22Rv1 (cell line): Measurements from ENCODE around the gene GPR84.

Source experiments
- H3K27ac ChIP-seq: fragments of 450-650 bp; 2 replicates; pipeline ENCODE4 v1.5.1; 2017
- ZFX ChIP-seq: fragments of 450-650 bp; IDR thresholded peaks from 2 replicates; pipeline ENCODE4 v1.6.1; 2017; ENCODE audit warnings: antibody characterized with exemption, borderline replicate concordance
- TF ChIP-seq, protein P1 (sequence below): fragments of 450-650 bp; IDR thresholded peaks from 2 replicates; pipeline ENCODE4 v1.5.1; 2017; ENCODE audit warnings: mild to moderate bottlenecking

GPR84 gene

DNA sequence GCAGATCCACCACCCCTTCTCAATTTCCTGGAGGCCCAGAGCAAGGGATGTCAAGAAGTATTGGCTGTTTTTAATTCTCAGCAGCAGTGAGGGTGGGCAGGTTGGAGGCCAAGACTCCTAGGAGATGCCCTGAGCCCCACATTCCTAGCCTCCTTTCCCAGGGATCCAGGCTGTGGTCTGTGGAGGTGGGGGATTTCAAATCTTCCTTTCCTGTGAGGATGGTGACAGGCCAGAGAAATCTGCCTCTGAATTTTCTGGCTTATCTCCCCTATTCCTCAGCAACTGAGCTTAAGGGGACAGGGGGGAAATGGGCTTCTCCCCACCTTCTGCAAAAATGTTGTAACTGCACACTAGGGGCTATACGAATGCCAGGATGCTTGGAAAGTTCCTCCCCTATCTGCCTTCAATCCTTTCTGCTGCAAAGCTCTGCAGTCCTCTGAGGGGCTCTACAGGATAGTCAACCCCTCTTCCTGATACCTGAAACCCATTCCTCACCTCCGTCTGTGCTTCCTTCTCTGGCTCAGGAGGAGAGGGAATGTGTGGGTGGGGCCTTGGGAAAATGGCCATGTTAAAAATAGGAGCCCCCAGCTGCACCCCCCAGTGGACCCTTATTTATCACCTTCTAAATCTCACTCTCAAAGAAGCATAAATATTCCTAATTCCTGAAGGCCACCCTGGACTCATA is 6.6 kb downstream of the GPR84 start:
- peak overlapping the region; percentile 91 for H3K27ac ChIP-seq

DNA sequence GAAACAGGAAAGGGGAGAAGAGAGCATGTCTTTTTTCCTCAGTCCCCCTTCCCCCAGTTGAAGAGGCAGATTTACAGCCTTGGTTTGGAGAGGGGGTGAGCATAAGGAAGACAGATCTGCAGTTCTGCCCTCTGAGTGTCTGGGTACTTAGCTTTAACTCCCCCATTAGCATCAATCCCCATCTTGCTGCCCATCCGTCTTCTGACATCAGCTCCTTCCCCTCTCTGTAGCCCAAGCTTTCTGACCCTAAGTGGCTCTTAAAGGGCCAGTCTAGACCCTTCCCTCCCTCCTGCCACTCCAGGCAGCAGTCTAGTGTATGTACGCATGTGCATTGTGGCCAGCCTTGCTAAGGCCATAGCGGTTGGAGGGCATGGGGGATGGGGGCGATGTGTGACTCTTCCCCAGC is 7.3 kb downstream of the GPR84 start:
- no peak for TF ChIP-seq ZFX
- TF ChIP-seq, protein P1, sequence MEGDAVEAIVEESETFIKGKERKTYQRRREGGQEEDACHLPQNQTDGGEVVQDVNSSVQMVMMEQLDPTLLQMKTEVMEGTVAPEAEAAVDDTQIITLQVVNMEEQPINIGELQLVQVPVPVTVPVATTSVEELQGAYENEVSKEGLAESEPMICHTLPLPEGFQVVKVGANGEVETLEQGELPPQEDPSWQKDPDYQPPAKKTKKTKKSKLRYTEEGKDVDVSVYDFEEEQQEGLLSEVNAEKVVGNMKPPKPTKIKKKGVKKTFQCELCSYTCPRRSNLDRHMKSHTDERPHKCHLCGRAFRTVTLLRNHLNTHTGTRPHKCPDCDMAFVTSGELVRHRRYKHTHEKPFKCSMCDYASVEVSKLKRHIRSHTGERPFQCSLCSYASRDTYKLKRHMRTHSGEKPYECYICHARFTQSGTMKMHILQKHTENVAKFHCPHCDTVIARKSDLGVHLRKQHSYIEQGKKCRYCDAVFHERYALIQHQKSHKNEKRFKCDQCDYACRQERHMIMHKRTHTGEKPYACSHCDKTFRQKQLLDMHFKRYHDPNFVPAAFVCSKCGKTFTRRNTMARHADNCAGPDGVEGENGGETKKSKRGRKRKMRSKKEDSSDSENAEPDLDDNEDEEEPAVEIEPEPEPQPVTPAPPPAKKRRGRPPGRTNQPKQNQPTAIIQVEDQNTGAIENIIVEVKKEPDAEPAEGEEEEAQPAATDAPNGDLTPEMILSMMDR, result no peak
- H3K27ac ChIP-seq, result peak overlapping the region; percentile 91

More for the DNA sequence above, 6.6 kb downstream of the GPR84 start:
- TF ChIP-seq ZFX, result no peak
- TF ChIP-seq, protein P1, result no peak

DNA sequence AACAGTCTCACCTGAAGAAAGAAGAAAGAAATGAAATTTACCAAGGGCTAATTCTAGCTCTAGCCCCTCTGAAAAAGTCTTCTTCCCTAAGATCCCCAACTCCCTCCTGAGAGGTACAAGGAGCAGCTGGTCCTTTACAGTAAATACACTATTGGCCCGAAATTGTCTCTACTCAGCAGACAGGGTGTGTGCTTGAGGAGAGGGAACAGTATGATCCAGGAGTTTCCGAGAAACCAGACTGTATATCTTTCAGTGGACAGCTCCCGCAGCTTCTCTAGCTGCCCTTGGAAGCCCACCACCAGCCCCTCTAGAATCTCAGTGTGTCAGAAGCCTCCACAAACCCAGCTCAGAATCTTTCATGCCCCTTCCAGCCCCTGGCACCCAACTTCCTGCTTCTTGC is 8.1 kb downstream of the GPR84 start:
- peak overlapping the region; percentile 91 for H3K27ac ChIP-seq
- TF ChIP-seq, protein P1, result no peak
- no peak for TF ChIP-seq ZFX

DNA sequence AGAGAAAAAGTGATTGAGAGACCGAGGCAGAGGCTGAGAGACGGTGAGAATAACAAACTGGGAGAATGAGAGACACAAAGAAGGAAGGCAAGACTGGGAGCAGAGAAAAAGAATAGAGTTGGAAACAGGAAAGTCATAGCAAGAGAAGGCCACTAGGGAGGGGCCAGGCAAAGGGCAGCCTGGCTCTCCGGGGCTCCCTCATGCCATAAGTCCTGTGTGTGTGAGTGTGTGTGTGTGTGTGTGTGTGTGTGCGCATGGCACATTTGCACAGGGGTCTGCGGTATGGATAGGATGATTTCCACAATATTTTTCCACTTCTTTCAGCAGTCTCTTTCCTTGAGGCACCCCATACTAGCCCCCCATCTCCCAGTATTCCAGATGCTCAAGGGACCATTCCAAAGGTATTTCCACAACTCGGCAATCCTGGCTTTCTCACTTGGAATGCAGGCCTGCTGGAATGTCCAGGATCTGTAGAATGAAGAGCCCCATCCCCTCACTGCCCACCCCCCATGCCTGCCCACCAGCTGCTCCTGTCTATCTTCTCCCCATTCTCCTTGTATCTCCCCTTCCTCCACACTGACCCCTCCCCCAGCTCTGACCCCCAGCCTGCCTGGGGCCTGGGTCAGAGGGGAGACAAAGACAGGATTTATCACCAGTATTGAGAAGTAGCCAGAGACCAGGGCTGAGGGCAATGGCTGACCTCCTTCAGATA is 9.0 kb downstream of the GPR84 start:
- peak overlapping the region; percentile 91 for H3K27ac ChIP-seq
- TF ChIP-seq, protein P1, result no peak
- TF ChIP-seq ZFX, result no peak

DNA sequence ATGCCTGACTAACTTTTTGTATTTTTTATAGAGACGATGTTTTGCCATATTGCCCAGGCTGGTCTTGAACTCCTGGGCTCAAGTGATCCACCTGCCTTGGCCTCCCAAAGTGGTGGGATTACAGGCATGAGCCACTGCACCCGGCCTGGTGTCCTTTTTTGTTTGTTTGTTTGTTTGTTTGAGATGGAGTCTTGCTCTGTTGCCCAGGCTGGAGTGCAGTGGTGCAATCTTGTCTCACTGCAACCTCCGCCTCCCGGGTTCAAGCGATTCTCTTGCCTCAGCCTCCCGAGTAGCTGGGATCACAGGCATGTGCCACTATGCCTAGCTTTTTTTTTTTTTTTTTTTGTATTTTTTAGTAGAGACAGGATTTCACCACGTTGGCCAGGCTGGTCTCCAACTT is 10.0 kb downstream of the GPR84 start:
- peak overlapping the region; percentile 36; the same call in 1 of the 2 replicates for H3K27ac ChIP-seq

DNA sequence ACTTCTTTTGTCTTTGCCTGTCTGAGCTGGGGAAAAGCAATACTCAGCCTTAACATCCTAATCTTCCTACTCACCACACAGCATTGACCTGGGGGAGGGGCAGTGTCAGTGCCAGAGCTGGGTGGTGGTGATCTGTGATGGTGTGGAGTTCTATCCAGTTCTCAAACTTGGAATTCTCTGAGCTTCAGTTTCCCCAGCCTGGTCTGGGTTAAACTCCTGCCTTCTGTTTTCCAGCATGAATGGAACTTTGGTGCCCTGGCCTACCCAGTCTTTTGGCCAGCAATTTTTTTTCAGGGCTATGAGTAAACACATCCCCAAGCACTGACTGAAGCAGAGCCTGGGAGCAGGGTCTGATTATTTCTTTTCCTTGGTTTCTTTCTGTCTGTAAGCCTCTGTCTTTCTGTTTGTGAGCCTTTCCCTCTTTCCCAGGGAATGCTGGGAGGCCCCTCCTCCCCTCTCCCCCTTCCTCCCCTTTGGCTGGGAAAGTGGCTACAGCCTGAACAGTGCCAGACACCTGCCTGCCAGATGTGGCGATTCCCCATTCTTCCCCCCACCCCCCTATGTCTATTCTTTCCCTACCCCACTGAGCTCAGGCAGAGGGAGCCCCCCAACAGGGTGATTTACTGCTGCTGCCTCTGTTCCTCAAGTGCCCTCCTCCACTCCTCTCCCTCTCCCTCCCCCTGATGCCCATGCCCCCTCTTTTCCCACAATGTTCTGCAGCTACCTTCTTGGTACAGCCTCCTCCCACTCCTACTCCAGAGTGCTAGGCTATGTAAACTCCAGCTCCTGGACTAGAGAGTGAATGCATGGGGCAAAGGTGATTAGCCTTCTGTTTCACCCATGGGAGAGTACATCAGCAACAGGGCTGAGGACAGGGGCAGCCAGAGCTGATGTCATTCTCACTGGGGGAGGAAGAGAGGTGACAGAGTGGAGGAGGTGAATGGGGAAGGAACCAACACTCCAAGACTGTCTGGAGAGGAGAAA is 11.1 kb downstream of the GPR84 start:
- H3K27ac ChIP-seq, result peak overlapping the region; percentile 36
- no peak for TF ChIP-seq ZFX
- TF ChIP-seq, protein P1, result no peak

DNA sequence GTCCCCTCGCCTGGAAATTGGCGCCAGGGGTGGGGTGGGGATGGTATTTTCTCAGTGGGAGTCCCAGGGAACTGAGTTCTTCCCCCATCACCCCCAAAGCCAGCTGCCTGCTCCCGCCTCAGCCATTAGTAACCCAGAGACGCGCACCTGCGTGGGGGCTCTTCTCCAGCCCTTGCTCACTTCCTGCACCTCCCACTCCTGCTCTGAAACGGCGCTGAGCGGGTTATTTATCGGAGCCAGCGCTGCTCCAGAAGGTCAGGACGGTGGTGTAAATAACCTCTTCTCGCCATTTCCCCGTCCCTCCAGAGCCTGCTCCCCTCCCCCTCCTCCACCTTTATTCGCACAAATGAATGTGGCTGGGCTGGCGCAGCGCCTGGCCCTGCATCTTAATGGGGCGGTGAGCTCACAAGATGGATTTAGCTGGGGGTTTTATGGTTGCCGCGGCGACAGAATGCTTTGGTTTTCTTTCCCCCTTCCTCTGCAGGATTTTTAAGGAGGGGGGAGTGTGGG is 12.2 kb downstream of the GPR84 start:
- peak overlapping the region; percentile 36; the same call in 1 of the 2 replicates for H3K27ac ChIP-seq
- TF ChIP-seq, protein P1, result no peak
- TF ChIP-seq ZFX, result no peak
